Tibial nerve (tissue), 4 donors: ENCODE results near the gene NFAT5. TPM values are rescaled to one million over a fixed set of nuclear protein-coding genes. Genes with fewer than 3 reads are reported as not detected.

Source experiments
- DNase-seq, 2 donors: peaks; one replicate each; pipeline ENCODE4 v3.0.0-alpha.2; 2019; ENCODE audit warnings: low spot score in 2 of 2
- H3K27ac ChIP-seq, 4 donors: fragments of 200-600 bp; sonication (generic) in 3 of 4; one replicate each; pipeline ENCODE4 v1.5.1; 2017 to 2019; ENCODE audit warnings: mild to moderate bottlenecking in 1 of 4
- H3K27me3 ChIP-seq, 2 donors: fragments of 200-600 bp; sonication (generic) in 1 of 2; one replicate each; pipeline versions ENCODE4 v1.5.1 to v1.6.0; 2017 to 2019
- H3K36me3 ChIP-seq, 3 donors: fragments of 200-600 bp; sonication (generic); one replicate each; pipeline ENCODE4 v1.5.1; 2018 to 2019
- H3K4me1 ChIP-seq, 4 donors: fragments of 200-600 bp; sonication (generic) in 3 of 4; one replicate each; pipeline ENCODE4 v1.5.1; 2017 to 2019
- H3K4me3 ChIP-seq, 4 donors: fragments of 200-600 bp; sonication (generic) in 3 of 4; one replicate each; pipeline ENCODE4 v1.5.1; 2017 to 2019; ENCODE audit warnings: mild to moderate bottlenecking in 1 of 4, moderate library complexity in 1 of 4
- H3K9me3 ChIP-seq, 4 donors: fragments of 200-600 bp; sonication (generic) in 3 of 4; one replicate each; pipeline ENCODE4 v1.5.1; 2017 to 2019
- CTCF ChIP-seq, 5 experiments: fragments of 200-600 bp in 3 of 5; fragments of 450-650 bp in 2 of 5; sonication (generic) in 3 of 5; IDR thresholded peaks; one replicate each; pipeline ENCODE4 v1.5.1; 2016 to 2019; ENCODE audit warnings: antibody characterized with exemption in 5 of 5, mild to moderate bottlenecking in 3 of 5, moderate library complexity in 2 of 5
- EP300 ChIP-seq, 2 donors: sonication (generic); formaldehyde crosslinking; IDR thresholded peaks; one replicate each; pipeline ENCODE4 v1.6.1; 2017; ENCODE audit warnings: antibody characterized with exemption in 2 of 2, mild to moderate bottlenecking in 1 of 2
- POLR2A ChIP-seq, 2 donors: fragments of 450-650 bp; IDR thresholded peaks; one replicate each; pipeline ENCODE4 v1.6.1; 2017; ENCODE audit warnings: antibody characterized with exemption in 2 of 2, mild to moderate bottlenecking in 2 of 2, moderate library complexity in 2 of 2
- WGBS, 2 donors: methylation state at CpG; one replicate each; pipeline ENCODE4 v1.1.5; 2018; 5-methylcytosine and 5-hydroxymethylcytosine counted together
- total RNA-seq, 4 donors: library from RNA; depleted of rRNA; stranded (reverse); fragments of >200 nt; gene quantifications; one replicate each; pipeline ENCODE4 v1.1.0, GENCODE V29; 2016

NFAT5 gene
- total RNA-seq, 4 donors from 2014 or later, result 53.2 to 61.4 (median 57.5) TPM

DNA sequence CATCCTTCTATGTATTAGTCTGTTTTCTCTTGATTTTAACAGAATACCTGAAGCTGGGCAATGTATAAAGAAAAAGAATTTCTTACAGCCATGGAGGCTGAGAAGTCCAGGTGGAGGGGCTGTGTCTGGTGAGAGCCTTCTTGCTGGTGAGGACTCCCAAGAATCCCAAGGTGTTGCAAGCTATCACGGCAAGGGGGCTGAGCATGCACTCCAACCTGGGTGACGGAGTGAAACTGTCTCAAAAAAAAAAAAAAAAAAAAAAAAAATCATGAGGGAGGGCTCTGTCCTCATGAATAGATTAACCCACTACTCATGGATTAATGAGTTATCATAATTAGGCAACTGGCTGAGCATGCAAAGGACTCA, 141.2 kb downstream of the NFAT5 start:
- TF ChIP-seq CTCF (IDR thresholded peaks at IDR 0.05), result no peak
- no peak for TF ChIP-seq POLR2A (IDR thresholded peaks at IDR 0.05)
- no peak for TF ChIP-seq EP300 (IDR thresholded peaks at IDR 0.05)
- H3K27ac ChIP-seq, result no peak overlapping the region
- H3K4me3 ChIP-seq, result no peak overlapping the region
- no peaks in the 10 kb centered on the region for H3K9me3 ChIP-seq
- no peak for DNase-seq
- 83 to 89% methylated on average over 2 of the region's 2 CpGs for WGBS, 2 donors
- H3K27me3 ChIP-seq, result no peaks in the 10 kb centered on the region
- H3K4me1 ChIP-seq, result peaks cover 0 to 24% (median 0%) of the 10 kb centered on the region in 4 donors
- peaks cover 0 to 13% (median 0%) of the 10 kb centered on the region in 3 donors for H3K36me3 ChIP-seq

- WGBS, 2 donors, result 84 to 85% methylated on average over 10 of the region's 10 CpGs
- H3K9me3 ChIP-seq, result no peaks in the 10 kb centered on the region
- TF ChIP-seq CTCF (IDR thresholded peaks at IDR 0.05) (no peak), POLR2A (IDR thresholded peaks at IDR 0.05) (no peak), EP300 (IDR thresholded peaks at IDR 0.05) (no peak)
- H3K27me3 ChIP-seq, result no peaks in the 10 kb centered on the region
- H3K36me3 ChIP-seq, result peaks cover 0 to 25% (median 0%) of the 10 kb centered on the region in 3 donors
- no peak for DNase-seq
- no peak overlapping the region for H3K4me3 ChIP-seq
- peaks cover 0 to 24% (median 0%) of the 10 kb centered on the region in 4 donors for H3K4me1 ChIP-seq
- H3K27ac ChIP-seq, result no peak overlapping the region
These were observed 142.3 kb downstream of the NFAT5 start for GRCh38 chr16:69707920-69708683.

GRCh38 chr16:69709456-69710084, 143.8 kb downstream of the NFAT5 start:
- Histone ChIP-seq H3K4me3 (no peak overlapping the region), H3K36me3 (peaks cover 0 to 35% (median 0%) of the 10 kb centered on the region in 3 donors), H3K4me1 (peaks cover 0 to 24% (median 0%) of the 10 kb centered on the region in 4 donors), H3K9me3 (no peaks in the 10 kb centered on the region), H3K27ac (peak overlapping the region in 2 of 4 donors; percentile 19 to 45), H3K27me3 (no peaks in the 10 kb centered on the region)
- WGBS, 2 donors, result 32 to 45% methylated on average over 5 of the region's 5 CpGs
- peak in 1 of 2 donors; percentile 46 for DNase-seq
- TF ChIP-seq CTCF (IDR thresholded peaks at IDR 0.05), result peak; percentile 52 to 82 (median 66)
- TF ChIP-seq EP300 (IDR thresholded peaks at IDR 0.05), result peak in 1 of 2 donors; percentile 16
- no peak for TF ChIP-seq POLR2A (IDR thresholded peaks at IDR 0.05)

- Histone ChIP-seq H3K4me3 (no peak overlapping the region), H3K27ac (peak overlapping the region in 1 of 4 donors; percentile 65), H3K4me1 (peaks cover 0 to 22% (median 0%) of the 10 kb centered on the region in 4 donors), H3K9me3 (no peaks in the 10 kb centered on the region), H3K36me3 (peaks cover 0 to 51% (median 0%) of the 10 kb centered on the region in 3 donors), H3K27me3 (no peaks in the 10 kb centered on the region)
- WGBS, 2 donors, result 72 to 76% methylated on average over 12 of the region's 12 CpGs
- no peak for DNase-seq
- TF ChIP-seq POLR2A (IDR thresholded peaks at IDR 0.05) (no peak), CTCF (IDR thresholded peaks at IDR 0.05) (no peak), EP300 (IDR thresholded peaks at IDR 0.05) (no peak)
These were observed 145.5 kb downstream of the NFAT5 start for GRCh38 chr16:69711115-69711740.
